DMS53 (cell line): ENCODE data around the gene CLIC5.

Experiments used
- DNase-seq: peaks from one replicate; lab custom pipeline; 2025; lab: John Stamatoyannopoulos, UW

The CLIC5 gene

DNA sequence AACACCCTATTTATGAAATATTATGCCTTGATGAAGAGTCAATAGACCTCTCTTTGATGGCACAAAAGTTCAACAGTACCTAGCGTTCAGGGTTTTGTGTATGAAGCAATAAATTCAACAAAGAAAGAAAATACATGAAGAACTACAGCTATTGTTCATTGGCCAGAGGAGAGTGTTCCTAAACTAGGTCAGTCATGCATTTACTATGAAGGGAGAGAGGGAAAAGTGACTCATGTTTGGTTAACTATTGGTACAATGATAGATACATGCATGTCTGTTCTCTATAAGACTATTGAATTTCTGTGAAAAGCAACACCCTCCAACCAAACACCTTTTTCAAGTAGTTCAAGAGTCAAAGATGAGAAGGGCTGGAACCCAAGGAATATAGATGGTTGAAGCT, 50.7 kb downstream of the CLIC5 start:
- peak; percentile 49 for DNase-seq

DNA sequence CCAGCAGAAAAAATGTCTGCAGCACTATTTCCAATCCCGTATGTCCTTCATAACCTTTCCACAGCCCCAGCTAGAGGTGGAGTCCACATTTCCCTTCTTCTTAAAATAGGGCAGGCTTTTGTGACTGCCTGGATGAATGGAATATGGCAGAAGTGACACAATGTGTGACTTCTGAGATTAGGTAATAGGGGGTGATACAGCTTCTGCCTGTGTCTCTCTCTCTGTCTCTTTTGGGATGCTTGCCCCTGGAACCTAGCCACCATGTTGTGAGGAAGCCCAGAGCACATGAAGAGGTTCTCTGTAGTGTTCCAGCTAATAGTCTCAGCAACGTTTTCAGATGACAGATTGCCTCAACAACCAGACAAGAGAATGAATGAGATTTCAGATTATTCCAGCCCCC, 51.4 kb downstream of the CLIC5 start:
- DNase-seq, result no peak

DNA sequence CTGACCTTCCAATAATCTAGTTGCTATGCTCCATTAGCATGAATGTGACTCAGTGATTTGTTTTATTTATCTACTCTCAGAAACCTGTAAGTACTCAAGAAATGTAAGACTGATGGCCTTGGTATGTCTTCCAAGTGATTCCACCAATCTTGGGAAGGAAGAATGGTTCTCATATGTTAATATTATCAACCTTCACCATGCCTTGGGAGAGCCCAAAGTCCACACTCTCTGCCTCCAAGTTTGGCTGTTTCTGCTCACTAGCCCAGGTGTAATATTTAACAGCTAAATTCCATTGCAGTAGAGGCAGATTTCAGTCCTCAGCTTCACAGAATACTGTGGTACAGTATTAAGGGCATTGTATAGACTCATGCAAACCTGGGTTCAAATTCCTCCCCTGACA, 51.8 kb downstream of the CLIC5 start:
- no peak for DNase-seq

DNA sequence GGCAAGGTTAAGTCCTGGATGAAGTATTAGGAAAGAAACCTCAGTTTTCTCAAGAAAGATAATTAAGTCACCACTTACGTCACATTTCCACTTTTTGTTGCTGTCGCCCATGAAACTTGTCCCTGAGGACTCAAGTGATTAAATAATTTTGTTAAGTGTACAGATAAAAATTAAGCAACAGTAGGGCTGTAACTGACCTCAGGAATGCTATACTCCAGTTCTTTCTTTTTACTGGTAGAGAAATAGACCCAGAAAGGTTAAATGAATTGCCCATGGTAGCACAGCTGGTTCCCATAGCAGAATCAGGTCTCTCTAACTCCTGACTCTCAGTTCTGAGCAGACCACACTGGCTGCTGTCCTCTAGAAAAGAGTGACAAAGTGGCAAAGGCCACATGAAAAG, 54.5 kb downstream of the CLIC5 start:
- DNase-seq, result no peak

DNA sequence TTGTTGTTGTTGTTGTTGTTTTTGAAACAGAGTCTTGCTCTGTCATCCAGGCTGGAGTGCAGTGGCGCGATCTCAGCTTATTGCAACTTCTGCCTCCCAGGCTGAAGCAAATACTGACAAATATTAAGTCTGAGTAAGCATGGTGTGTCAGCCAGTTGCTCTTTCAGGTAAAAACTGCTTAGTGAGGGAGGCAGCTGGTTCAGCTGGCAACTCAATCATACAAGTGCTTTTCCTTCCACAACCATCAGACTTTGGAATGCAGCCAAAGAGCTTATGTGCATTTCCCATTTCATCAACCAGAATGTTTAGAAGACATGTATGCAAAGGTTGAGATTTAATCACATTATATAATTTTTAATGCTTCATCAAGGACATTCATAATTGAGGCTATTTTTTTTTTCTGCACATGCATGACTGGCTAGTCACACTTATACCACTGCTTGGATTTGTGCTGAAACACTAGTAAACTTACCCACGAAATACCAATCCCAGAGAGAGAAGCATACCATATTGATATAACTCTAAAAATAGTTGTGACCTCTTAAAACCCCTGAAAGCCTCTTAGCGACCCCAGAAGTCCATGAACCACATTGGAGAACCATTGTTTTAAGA, 56.0 kb downstream of the CLIC5 start:
- DNase-seq, result peak; percentile 75

DNA sequence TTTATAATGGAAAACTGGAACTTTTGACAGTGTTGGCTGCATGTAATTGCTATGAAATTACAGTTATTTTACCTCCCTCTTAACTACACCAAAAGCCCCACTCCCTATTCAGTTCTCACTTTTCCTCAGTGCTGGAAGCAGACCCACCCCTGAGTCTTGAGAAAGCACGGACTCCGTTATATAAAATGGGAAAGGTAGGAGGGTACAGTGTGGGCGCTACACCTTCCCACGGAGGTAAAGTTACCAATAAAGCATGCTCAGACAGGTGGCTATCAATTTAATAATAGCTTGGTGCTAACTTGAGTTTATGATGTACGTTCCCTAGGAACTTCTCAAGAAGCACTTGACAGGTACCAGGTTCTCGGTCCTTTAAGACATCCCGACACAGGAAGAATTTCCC, 59.0 kb downstream of the CLIC5 start:
- DNase-seq, result no peak

DNA sequence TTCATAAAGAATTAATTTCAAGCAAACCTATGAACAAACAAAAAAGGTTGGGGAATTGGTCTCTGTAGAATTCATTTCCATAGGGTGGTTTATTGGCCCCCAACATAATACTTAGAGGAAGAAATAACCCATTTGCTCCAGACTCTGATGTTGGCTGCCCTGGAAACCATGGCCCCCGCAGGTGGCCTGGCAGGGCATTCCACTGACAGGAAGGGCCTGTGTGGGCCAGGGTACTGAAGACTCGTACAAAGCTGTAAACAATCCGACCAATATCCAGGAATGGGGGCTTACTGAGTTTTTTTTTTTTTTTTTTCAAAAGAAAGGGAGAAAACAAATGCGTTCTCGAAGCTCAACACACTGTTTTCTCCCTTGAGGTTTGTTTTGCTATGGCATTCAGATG, 59.5 kb downstream of the CLIC5 start:
- DNase-seq, result no peak

DNA sequence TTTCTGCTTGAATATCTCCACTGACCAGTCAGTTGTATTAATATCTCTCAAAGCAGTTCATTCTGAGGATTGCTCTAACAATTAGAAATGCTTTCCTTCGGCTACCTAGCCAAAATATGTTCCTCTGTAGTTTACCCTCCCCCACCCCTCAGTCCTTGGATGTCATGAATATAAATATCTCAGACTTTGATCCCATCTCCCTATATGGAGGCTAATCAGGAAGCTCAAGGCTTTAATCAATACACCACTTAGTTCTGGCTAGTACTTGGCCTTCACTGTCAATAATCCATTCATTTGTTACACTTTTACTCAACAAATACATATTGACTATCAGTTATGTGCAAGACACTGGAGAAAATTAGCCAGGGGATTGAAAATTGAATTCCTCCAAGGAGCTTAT, 60.1 kb downstream of the CLIC5 start:
- DNase-seq, result no peak

DNA sequence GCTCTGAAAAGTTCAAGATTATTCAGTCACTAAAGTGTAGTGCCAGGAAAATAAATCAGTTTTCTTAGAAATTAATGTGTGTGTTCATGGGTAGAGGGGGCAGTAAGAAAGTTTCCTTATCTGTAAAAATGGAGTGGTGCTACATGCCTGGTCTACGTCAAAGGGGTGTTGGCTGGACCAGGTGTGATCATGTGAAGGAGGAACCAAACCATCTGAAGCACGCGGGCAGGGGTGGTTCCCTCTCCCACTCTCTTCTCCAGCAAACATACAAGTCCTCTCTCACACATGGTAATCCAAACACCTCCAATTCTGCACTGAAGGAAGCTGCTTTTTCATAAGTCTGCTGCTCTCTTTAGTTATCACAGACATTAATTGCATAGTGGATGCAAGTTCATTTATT, 63.1 kb downstream of the CLIC5 start:
- DNase-seq, result no peak

DNA sequence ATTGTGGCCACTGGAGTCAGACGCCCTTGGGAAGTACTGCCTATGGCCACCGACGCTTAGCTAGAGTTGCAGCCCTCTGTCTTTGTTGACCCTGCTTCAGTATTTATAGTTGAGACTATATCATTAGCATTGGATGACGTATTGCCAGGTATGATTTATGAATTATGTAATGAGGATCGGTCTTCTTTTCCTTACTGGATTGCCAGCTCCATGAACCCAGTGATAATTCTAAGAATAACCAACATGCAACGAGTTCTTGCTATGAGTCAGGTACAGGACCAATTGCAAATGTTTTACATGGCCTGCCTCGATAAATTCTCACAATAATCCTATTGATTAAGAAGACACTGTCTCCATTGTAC, 63.5 kb downstream of the CLIC5 start:
- no peak for DNase-seq

DNA sequence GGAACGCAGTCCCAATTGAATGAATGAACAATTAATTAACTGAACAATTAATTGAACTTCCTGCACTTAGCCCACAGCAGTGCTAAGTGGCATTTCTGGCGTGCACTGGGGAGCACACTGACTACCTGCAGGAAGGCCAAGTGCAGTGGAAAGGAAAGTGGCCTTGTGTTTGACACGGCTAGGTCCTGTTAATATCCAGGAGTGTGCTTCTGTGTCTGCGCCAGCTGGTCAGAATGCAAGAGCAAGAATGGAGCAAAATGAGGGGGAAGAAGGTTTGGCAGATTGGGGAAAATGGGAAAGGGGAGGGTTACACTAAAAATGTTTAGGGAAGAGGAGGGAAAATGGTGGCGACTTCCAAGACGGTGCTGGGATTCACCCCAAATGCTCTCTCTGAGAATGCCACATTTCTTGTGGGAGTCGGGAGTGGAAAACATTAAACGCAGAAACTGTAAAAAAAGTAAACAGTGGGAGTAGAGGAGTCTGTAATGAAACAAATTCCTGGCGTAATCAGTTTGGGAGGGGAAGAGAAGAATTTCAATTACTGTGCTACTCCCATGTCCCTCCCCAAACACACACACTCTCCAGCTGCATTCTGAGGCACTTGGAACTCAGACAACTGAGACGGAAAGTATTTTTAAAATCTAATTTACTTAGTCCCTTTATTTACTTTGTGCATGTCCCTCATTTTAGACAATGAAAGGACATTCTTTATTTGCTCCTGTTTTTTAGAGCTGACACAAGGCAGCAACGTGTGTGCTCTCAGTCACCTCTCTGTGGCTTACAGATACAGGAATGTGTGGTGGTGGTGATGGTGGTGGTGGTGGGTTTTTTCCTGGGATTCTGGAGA, 64.1 kb downstream of the CLIC5 start:
- DNase-seq, result no peak

DNA sequence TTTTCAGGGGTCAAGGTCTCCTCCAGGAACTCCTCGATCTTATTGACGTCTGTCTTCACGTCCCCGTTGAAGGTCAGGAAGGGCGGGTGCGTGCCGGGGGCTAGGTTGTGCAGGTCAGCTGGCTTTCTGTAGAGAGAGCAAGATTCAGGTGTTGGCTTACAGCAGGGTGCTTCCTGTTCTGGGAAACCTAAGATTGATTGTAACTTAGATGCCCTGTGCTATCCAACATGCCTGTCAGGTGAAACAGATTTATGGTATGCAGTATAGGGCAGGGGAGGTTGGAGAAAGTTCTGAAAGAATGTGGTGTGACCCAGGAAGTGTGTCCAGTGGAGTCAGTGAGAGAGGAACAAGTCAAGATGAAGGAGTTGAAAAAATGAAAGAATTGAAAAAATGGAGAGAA, 66.4 kb downstream of the CLIC5 start:
- DNase-seq, result no peak

DNA sequence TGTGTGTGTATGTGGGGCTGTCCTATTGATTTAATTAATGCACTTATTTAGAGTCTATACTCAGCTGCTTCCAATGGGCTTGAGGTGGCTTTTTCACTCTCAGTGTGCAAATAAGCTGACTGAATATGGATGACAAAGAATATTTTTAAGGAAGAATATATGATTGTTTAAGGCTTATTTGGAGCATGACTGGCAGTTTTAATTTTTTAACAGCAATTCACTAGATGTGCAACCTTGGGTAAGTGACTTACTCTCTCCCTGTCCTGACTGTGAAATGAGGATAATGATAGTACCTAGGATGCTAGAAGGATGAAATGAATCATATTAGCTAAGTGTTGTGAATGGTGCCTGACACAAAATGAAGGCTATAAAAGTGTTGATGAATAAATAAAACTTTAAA, 67.9 kb downstream of the CLIC5 start:
- no peak for DNase-seq

DNA sequence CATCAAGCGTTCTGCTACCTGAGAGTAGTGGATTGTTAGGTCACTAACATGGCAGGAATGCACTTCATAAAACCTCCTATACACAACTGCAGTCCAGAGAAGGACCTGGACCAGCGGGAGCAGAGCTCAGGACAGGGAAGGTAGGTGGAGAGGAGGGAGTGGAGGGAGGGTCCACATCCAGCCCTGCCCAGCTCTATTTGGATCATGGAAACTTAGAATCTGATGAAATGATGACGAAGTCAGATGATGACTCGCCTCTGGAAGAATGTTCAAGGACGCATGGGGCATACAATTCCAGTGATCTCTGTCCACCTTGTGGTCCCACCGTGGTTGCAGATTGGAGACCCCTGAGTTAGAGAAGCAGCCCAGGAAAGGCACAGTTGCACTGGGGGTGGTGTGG, 68.8 kb downstream of the CLIC5 start:
- DNase-seq, result no peak

DNA sequence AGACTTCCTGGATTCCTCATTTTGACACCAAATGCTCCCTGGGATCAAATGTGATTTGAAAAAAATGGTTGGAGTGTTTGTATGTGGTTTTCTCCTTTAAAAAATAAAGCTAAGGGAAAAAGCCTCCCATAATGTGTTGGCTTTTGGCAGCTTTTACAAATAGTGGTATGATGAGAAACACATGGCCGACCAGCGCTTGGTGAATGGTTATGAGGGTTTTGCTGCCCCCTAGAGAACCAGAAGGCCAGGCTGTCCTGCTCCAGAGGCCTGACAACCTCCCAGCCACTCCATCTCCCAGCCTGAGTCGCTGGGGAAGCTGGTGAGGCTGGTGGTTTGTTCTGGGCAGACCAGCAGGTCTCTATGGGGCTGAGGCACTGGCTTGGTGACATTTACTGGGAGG, 69.3 kb downstream of the CLIC5 start:
- DNase-seq, result peak; percentile 23

DNA sequence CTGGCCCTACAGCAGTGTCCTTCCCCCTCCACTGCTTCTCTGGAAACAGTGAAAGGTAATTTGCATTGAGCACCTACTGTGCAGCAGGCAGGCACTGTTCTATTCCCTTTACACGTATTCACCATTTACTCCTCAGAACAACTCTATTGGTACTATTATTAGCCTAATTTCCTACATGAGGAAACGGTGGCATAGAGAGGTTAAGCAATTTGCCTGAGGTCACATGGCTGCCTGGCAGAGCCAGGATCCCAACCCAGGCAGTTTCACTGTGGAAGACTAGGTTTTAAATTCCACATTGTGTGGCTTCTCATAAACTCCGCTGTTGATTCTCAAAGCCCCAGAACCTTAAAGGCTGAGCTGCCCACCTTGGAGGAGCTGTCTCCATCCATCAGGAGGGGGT, 72.7 kb downstream of the CLIC5 start:
- no peak for DNase-seq

DNA sequence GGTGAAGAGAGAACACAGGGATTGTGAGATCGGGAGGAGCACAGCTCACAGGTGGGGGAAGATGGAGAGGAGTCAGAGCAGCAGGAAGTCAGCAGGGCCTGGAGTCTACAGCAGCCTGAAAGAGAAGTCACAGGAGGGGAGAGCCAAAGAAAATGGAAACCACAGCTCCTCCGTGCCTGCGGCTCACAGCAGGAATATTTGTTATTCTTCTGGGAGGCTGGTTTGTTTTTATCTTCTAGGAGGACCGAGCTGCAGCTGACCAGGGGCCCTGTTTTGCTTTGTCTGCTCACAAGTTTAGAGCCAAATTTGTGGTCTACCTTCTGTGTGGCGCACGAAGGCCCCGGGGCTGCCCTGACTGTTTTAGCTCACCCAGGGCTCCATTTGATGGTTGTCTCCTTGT, 81.8 kb downstream of the CLIC5 start:
- DNase-seq, result no peak

DNA sequence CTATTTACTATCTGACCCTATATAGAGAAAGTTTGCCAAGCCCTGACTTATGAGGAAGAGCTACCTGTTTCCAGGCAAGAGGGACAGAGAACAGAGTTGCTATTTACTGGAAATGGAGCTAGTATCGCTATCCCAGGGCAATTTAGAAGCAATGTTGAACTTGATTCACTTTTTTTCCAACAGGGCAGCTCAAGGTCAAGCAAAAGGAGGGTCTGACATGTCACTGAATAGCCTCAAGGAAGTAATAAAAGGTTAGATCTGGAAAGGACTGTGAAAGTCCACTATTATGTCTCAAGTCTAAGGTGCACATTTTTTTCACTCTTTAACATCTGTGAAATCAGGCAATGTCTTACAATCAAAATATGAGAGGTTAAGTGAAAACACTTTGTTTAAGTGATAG, 84.4 kb downstream of the CLIC5 start:
- DNase-seq, result no peak

DNA sequence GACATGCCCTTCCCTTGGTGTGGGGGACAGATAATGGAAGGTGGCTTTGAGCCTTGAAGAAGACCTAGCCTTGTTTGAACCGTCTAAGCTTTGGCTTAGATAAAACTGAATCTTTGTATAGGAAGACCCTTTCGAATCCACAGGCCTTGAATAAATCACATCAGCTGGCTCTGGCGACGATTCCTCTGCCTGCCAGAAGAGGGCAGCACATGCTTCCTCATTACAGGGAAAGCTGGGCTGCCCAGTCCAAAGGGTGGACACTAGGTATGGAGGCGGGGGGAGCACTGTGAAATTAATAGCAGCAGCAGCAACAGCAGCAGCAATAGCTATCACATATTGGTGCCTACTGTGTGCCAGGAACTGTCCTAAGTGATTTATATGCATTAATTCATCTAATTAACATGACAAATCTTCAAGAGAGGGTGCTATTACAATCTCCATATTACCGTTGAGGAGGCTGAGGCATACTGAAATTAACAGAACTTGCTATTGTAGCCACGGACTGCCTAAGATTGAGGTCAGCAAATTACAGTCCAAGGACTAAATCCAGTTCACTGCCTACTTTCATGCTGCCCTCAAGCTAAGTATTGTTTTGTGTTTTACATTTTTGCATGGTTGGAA, 85.1 kb downstream of the CLIC5 start:
- peak; percentile 79 for DNase-seq

DNA sequence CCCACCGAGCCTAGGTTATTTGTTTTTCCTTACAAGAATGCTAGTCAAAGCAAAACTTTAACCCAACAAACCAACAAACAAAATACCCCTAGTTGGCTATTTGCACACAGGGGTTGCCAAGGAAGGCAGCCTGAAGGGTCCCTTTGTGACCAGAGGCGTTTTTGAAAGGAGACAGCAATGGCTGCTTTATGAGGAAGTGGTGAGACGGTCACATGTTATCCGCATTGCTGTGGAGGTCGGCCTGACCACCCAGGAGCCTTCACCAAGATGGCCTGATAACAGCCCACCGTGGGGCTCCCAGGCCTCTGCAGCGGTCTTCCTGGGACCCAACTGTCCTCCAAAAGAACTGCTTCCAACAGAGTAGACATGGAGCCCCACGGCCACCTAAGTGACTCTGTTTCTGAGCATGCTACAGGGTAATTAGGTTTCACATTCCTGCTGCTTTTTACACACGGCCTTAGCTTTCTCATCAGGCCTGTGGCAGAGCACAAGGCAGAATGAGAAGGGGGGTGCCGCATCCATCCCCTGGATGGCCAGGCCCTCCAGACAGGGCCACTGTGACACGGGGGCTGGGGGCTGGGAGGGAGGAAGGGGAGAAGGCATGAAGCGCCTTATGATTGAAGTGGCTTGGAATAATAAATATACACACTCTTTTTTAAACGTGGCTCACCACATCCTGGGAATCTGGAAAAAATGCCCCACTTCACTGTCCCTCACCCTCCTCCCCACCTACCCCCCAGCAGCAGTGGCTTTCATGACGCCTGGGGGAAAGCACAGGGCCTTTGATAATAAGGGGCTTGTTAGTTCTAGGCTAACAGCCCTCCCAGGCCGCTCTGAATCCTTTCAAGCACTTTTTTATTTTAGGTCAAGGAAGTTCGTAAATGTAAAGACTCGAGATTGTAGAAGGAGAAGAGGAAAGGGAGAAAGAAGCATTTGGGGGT, 86.0 kb downstream of the CLIC5 start:
- no peak for DNase-seq

DNA sequence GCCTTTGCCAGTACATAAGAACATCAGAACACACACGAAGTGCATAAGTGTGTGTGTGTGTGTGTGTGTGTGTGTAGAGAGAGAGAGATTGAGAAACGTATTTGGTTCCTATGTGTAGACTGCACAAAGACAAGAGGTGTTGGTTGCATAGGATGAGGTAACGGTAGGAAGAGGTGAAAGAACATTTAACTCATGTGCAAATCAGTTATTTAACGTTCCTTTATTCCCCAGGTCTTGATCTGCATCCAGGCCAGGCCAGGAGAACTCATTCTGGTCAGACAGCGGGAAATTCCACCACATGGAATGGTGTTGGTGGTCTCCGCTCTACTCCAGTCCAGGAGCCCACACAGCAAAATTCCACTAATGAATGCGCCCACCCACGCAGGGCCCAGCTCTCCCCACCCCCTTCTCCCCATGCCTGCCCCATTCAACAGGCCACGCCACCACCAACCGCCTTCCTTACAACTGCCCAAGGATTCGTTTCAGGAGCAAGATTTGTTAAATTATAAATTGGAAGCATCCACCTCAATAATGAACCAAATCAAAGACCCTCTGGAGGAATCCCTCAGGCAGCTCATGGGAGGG, 86.8 kb downstream of the CLIC5 start:
- DNase-seq, result no peak
